A549 (cell line): ENCODE data around the gene TSPAN18.

ENCODE experiments used
- BHLHE40 ChIP-seq: IDR thresholded peaks from 2 replicates; pipeline ENCODE4 v1.6.1; 2012; ENCODE audit warnings: low read depth, low read length, inconsistent platforms
- CHD2 ChIP-seq: fragments of 150-350 bp; IDR thresholded peaks from 2 replicates; pipeline ENCODE4 v1.6.1; 2014; ENCODE audit warnings: low read length; ENCODE audit not compliant: partially characterized antibody
- HEYL ChIP-seq: fragments of 250-450 bp; sonication (Bioruptor Pico); IDR thresholded peaks from 2 replicates; pipeline ENCODE4 v1.8.0; 2021; ENCODE audit warnings: mild to moderate bottlenecking, moderate library complexity
- HOXA7 ChIP-seq: fragments of 250-450 bp; sonication (Bioruptor Pico); IDR thresholded peaks from 2 replicates; pipeline ENCODE4 v1.5.0; 2020; ENCODE audit warnings: mild to moderate bottlenecking, moderate library complexity
- MAFK ChIP-seq: fragments of 450-650 bp; IDR thresholded peaks from 2 replicates; pipeline ENCODE4 v1.6.1; 2014; ENCODE audit not compliant: partially characterized antibody
- POLR2A ChIP-seq: IDR thresholded peaks from 2 replicates; pipeline ENCODE4 v1.6.1; 2012; ENCODE audit warnings: mild to moderate bottlenecking, low read length
- RAD21 ChIP-seq, 2 experiments: fragments of >200 bp in 1 of 2; sonication (Bioruptor Twin) in 1 of 2; formaldehyde crosslinking in 1 of 2; IDR thresholded peaks in 1 of 2; conservative IDR thresholded peaks in 1 of 2; 2 replicates in 1 of 2; 3 replicates in 1 of 2; pipeline ENCODE4 v1.6.1; 2012 to 2018; ENCODE audit warnings: inconsistent platforms in 1 of 2
- TF ChIP-seq, protein P1 (sequence below): fragments of >200 bp; sonication (Bioruptor Twin); formaldehyde crosslinking; IDR thresholded peaks from 3 replicates; pipeline ENCODE4 v1.5.1; 2016
- TF ChIP-seq, protein P2 (sequence below): IDR thresholded peaks from 2 replicates; pipeline ENCODE4 v1.6.1; 2012

DNA sequence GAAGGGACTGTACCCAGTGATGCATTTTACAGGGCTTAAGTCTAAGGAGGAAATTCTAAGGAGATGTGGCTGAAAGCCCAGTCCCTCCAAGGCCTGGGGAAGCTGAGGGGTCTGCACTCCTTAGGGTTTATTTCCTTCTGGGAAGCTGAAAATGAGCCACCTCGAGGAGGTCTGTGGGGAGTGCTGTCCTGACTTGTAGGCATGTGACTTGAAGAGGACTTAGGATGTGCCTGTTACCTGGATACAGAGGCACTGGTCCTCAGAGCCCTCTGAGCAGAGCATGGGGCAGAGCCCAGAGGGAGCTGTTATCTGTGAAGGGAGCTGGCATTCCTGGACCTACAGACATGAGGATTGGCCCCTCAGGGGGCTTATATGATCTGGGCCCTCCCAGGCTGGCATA, 146.8 kb downstream of the TSPAN18 start:
- TF ChIP-seq POLR2A = no peak
- TF ChIP-seq, protein P1, sequence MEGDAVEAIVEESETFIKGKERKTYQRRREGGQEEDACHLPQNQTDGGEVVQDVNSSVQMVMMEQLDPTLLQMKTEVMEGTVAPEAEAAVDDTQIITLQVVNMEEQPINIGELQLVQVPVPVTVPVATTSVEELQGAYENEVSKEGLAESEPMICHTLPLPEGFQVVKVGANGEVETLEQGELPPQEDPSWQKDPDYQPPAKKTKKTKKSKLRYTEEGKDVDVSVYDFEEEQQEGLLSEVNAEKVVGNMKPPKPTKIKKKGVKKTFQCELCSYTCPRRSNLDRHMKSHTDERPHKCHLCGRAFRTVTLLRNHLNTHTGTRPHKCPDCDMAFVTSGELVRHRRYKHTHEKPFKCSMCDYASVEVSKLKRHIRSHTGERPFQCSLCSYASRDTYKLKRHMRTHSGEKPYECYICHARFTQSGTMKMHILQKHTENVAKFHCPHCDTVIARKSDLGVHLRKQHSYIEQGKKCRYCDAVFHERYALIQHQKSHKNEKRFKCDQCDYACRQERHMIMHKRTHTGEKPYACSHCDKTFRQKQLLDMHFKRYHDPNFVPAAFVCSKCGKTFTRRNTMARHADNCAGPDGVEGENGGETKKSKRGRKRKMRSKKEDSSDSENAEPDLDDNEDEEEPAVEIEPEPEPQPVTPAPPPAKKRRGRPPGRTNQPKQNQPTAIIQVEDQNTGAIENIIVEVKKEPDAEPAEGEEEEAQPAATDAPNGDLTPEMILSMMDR = no peak
- TF ChIP-seq CHD2 = no peak
- TF ChIP-seq, protein P2, sequence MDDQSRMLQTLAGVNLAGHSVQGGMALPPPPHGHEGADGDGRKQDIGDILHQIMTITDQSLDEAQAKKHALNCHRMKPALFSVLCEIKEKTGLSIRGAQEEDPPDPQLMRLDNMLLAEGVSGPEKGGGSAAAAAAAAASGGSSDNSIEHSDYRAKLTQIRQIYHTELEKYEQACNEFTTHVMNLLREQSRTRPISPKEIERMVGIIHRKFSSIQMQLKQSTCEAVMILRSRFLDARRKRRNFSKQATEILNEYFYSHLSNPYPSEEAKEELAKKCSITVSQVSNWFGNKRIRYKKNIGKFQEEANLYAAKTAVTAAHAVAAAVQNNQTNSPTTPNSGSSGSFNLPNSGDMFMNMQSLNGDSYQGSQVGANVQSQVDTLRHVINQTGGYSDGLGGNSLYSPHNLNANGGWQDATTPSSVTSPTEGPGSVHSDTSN = no peak
- TF ChIP-seq BHLHE40 = no peak
- TF ChIP-seq HOXA7 (CRISPR knock-in tag) = no peak
- TF ChIP-seq MAFK = no peak
- TF ChIP-seq HEYL (CRISPR knock-in tag) = no peak
- TF ChIP-seq RAD21 (conservative IDR thresholded peaks at IDR 0.05 in 1 of 2, IDR thresholded peaks at IDR 0.05 in 1 of 2) = no peak
